Hematopoietic multipotent progenitor cell treated with erythropoietin and hydrocortisone succinate and interleukin-3 and kit ligand, for 4 days (in vitro differentiated cells): ENCODE measurements around the gene CNOT2.
A peak's percentile ranks its signal among the peaks of the same experiment; 100 is the strongest.

Experiments used
- DNase-seq: peaks from one replicate; pipeline ENCODE4 v3.0.0-alpha.2; 2015

The CNOT2 gene

DNA sequence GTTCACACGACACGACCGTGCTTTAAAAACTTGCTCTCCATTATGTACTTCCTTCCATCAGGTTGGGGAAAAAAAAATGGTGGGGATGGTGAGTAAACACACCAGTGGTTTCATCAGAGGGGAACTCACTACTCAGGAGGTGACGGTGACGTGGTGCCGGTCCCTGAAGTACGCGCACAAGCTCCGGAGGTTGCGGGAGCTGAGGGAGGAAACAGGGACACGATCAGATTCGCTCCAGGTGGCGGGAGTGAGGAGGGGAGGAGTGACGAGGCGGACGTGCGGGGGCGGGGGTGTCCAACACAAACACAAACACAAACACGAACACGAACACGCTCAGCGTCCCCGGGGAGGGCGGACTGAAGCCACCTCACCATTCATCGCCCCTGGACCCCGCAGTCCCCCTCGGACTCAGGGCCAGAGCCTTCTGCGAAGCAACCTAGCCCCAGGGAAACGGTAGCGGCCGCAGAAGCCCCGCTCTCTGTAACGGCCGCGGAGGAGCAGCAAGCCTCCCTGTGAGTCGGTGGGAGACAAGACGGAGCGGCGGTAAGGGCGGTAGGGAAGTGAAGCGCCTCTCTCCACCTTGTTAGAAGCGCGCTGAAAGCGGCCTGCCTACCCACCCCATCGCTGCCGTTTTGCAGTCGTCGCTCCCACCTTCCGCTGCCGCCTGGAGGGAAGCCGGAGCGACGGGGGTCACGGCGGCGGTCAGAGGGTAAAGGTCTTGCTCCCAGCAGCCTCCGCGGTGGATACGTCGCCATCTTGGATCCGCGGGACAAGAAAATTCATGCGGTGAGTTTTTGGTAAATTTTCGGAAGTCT, at the start of gene CNOT2:
TSS of gene CNOT2 (plus strand) at position 739 of the 815 bp plus-strand sequence. CDS start 34,794 bp downstream, outside the sequence.
- peak; percentile 96 for DNase-seq

DNA sequence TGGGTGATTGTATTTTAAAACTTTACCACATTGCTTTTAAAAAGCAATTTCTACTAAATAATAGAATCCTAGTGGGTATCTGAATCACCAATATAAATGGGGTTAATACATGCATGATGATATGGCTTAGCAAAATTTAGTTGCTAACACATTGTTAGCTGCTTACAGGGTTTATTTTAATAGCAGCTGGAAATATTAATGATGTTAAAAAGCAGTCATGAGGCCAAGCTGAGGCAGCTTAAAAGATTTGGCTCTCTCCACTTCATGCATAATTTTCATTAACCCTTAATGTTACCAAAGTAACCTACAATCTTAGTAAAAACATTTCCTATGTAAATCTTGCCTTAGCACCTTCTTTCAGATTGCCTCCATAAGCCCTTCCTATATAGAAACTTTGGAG, 49.2 kb upstream of the CNOT2 start:
- DNase-seq, result no peak

GRCh38 chr12:70196811-70197281, 46.4 kb upstream of the CNOT2 start:
- no peak for DNase-seq

GRCh38 chr12:70197345-70197744, 45.9 kb upstream of the CNOT2 start:
- no peak for DNase-seq

- DNase-seq, result no peak
Measured at GRCh38 chr12:70213707-70214106, 29.5 kb upstream of the CNOT2 start.

GRCh38 chr12:70214972-70215617, 28.1 kb upstream of the CNOT2 start:
- DNase-seq, result no peak

GRCh38 chr12:70217416-70217815, 25.8 kb upstream of the CNOT2 start:
- no peak for DNase-seq

GRCh38 chr12:70221626-70222025, 21.6 kb upstream of the CNOT2 start:
- no peak for DNase-seq

- DNase-seq, result no peak
Measured at GRCh38 chr12:70227911-70228310, 15.3 kb upstream of the CNOT2 start.

- DNase-seq, result no peak
Measured at GRCh38 chr12:70230934-70231606, 12.2 kb upstream of the CNOT2 start.

DNA sequence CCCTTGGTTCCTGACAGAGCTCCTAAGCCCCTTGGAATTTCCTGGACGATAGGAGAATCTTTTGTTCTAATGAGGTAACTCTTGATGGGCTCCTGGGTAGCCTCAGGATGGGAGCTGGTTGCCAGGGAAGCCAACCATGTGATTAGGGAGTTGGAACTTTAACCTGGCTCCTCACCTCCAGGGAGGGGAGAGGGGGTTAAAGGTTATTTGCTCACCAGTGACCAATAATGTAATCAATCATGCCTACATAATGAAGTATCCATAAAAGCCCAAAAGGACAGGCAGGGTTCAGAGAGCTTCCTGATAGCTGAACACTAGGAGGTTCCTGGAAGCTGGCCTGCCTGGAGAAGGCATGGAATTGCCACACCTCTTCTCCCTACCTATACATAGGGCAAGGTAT, 6.2 kb upstream of the CNOT2 start:
- DNase-seq, result no peak

GRCh38 chr12:70240673-70241072, 2.6 kb upstream of the CNOT2 start:
- no peak for DNase-seq

- DNase-seq, result no peak
Measured at GRCh38 chr12:70241845-70242244, 1.4 kb upstream of the CNOT2 start.

DNA sequence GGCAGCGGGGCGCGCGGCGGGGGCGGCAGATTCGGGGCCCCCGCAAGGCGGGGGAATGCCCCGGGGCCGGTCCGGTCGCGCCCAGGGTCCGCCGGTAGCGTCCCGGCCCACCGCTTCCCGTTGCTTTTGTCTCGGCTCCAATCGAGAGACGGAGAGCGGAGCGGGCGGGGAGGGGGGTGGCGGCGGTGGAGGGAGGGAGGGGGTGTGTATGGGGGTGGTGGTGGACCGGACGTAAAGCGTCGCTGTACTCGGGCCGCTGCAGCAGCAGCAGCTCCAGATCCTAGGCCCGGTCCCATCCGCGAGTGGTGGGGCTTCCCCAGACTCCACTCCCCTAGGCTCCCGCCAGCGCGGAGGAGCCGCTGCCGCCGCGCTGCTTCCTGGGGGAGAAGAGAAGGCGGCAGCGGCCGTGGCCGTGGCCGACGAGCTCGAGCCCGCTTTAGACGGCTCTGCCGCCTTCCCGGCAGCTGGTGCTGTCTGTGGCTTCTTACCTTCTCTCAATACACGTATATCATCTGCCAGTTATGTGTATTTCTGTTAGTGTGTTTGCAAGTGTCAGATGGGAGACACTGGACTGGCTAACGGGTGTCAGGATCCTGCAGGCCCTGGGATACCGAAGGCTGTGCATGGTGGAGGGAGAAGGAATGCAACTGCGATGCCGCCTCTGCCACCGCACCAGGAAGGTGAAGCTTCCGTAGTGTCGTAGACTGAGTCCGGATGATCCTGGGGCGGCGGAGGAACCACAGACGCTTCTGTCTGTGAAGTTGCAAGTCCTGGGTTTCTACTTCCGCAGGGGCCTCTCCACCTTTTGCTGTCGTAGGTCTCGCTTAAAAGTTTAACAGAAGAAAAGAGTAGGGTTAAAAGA, 508 bp downstream of the CNOT2 start:
- peak; percentile 81 for DNase-seq

DNA sequence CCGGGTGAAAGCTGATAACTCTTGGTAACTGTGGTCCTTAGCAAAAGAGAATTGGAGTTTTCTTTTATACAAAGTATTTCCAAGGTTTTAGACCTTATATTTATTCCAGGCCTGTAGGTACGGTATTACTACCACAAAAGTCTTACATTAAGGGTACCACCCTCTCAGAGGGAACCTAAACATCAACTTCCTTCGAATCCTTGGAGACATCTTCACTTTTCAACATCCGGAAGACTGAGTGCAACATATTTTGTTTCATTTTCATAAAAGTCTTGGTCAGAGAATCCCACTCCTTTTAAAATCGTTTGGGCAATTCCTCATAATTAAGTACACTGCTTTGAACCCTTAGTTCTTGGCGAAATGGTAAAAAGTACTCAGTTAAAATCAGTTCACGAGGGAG, 1.2 kb downstream of the CNOT2 start:
- no peak for DNase-seq

- no peak for DNase-seq
Measured at GRCh38 chr12:70245458-70245857, 2.2 kb downstream of the CNOT2 start.

DNA sequence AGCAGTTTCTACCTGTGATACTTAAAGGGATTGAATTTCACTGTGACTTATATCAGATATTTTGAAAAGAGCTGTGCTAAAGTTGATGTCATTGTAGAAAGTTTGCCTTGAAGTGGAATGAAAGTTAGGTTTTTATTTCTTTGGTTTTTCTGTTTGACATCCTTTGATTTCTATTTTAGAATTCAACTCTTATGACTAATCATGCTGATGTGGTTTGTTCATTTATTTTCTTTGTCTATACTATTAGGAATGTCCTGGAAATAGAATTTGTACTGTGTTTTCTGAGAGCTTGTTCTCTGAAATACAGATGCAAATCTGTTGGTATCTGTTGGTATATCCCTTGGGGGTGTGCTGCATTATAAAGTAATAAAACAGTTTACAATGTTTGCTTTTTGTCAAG, 3.3 kb downstream of the CNOT2 start:
- no peak for DNase-seq

GRCh38 chr12:70247653-70248199, 4.5 kb downstream of the CNOT2 start:
- DNase-seq, result no peak

- no peak for DNase-seq
Measured at GRCh38 chr12:70248876-70249275, 5.6 kb downstream of the CNOT2 start.

DNA sequence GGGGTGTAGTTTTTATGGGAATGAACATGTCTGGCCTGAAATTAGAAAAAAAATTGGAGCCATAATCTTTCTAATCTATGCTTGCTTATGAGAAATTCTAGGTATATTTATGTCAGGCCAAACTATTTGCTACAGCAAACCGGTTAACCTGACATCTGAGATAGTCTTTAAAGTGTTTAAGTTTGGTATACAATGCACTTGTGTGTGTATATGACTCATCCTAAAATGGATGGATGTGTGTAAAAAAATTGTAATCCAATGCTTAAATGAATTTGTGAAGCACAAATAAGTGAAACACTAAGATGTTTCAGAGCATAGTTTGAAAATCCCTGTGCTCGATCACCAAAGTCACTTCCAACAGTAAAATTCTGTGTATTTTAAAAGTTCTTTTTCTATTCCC, 6.7 kb downstream of the CNOT2 start:
- DNase-seq, result no peak

GRCh38 chr12:70251226-70251625, 8.0 kb downstream of the CNOT2 start:
- DNase-seq, result no peak

- no peak for DNase-seq
Measured at GRCh38 chr12:70251661-70252060, 8.4 kb downstream of the CNOT2 start.

- no peak for DNase-seq
Measured at GRCh38 chr12:70252832-70253231, 9.6 kb downstream of the CNOT2 start.
